Neural cell (in vitro differentiated cells): ENCODE results near the gene SUN1.

Source experiments
- EP300 ChIP-seq: fragments of 450-650 bp; conservative IDR thresholded peaks from 2 replicates; pipeline ENCODE4 v1.6.1; 2014; ENCODE audit warnings: antibody characterized with exemption, mild to moderate bottlenecking, moderate library complexity; ENCODE audit not compliant: poor library complexity, severe bottlenecking
- EZH2 ChIP-seq: fragments of 200-600, 300-800 bp; shearing (Covaris generic), sonication (generic); IDR thresholded peaks from 2 replicates; pipeline ENCODE4 v1.6.1; 2014; ENCODE audit warnings: antibody characterized with exemption, low read length, borderline replicate concordance, mild to moderate bottlenecking; ENCODE audit not compliant: insufficient read depth, poor library complexity, severe bottlenecking
- MXI1 ChIP-seq: fragments of 450-650 bp; conservative IDR thresholded peaks from 2 replicates; pipeline ENCODE4 v1.6.1; 2014; ENCODE audit warnings: antibody characterized with exemption, mild to moderate bottlenecking; ENCODE audit not compliant: poor library complexity, severe bottlenecking
- POLR2AphosphoS5 ChIP-seq: IDR thresholded peaks from 2 replicates; pipeline ENCODE4 v1.6.1; 2012
- RAD21 ChIP-seq: fragments of 450-650 bp; conservative IDR thresholded peaks from 2 replicates; pipeline ENCODE4 v1.6.1; 2014; ENCODE audit warnings: antibody characterized with exemption, mild to moderate bottlenecking, moderate library complexity
- SMC3 ChIP-seq: fragments of 450-650 bp; conservative IDR thresholded peaks from 2 replicates; pipeline ENCODE4 v1.6.1; 2014; ENCODE audit warnings: antibody characterized with exemption, mild to moderate bottlenecking, moderate library complexity; ENCODE audit not compliant: poor library complexity
- TAF1 ChIP-seq: IDR thresholded peaks from 2 replicates; pipeline ENCODE4 v1.6.1; 2012; ENCODE audit warnings: low read depth
- TF ChIP-seq, protein P1 (sequence below): fragments of 450-650 bp; IDR thresholded peaks from 2 replicates; pipeline ENCODE4 v1.5.1; 2014; ENCODE audit warnings: antibody characterized with exemption, mild to moderate bottlenecking, moderate library complexity; ENCODE audit not compliant: poor library complexity, severe bottlenecking
- TF ChIP-seq, protein P2 (sequence below): IDR thresholded peaks from 2 replicates; pipeline ENCODE4 v1.6.1; 2012; ENCODE audit warnings: borderline replicate concordance

DNA sequence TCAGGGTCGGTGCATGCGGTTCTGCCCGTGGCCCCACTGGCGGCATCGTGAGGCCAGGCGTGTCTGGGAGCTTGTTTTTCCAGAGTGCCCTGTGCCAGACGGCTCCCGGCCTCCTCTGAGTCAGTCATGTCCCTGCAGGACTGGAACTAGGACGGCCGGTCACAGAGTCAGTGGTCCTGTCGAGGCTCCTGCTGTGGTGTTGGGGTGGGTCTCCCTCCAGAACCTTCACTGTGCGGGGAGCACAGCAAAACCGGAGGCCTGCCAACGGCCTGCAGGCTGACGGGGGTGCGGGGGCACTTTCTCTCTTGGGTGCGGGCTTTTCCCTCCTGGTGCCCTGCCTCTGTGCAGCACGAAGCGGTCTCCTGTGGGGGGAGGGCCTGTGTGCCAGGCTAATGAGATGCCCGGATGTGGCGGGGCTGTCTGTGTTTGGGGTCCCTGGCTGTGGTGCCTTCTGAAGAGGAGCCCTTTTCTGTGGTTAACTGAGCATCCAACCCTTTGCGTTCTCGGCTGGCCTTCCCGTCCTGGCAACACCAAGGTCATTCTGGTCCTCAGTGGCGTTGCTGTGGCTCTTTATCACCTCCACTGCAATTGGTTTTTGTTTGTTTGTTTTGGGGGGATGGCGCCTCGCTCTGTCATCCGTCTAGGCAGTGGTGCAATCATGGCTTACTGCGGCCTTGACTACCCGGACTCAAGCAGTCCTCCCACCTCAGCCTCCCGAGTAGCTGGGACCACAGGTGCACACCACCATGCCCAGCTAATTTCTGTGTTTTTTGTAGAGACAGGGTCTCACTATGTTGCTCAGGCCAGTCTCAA lies 52.1 kb downstream of the SUN1 start:
- TF ChIP-seq, protein P1, sequence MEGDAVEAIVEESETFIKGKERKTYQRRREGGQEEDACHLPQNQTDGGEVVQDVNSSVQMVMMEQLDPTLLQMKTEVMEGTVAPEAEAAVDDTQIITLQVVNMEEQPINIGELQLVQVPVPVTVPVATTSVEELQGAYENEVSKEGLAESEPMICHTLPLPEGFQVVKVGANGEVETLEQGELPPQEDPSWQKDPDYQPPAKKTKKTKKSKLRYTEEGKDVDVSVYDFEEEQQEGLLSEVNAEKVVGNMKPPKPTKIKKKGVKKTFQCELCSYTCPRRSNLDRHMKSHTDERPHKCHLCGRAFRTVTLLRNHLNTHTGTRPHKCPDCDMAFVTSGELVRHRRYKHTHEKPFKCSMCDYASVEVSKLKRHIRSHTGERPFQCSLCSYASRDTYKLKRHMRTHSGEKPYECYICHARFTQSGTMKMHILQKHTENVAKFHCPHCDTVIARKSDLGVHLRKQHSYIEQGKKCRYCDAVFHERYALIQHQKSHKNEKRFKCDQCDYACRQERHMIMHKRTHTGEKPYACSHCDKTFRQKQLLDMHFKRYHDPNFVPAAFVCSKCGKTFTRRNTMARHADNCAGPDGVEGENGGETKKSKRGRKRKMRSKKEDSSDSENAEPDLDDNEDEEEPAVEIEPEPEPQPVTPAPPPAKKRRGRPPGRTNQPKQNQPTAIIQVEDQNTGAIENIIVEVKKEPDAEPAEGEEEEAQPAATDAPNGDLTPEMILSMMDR = no peak
- TF ChIP-seq EZH2 = no peak
- TF ChIP-seq SMC3 = no peak
- no peak for TF ChIP-seq EP300
- TF ChIP-seq RAD21 = no peak
- TF ChIP-seq, protein P2, sequence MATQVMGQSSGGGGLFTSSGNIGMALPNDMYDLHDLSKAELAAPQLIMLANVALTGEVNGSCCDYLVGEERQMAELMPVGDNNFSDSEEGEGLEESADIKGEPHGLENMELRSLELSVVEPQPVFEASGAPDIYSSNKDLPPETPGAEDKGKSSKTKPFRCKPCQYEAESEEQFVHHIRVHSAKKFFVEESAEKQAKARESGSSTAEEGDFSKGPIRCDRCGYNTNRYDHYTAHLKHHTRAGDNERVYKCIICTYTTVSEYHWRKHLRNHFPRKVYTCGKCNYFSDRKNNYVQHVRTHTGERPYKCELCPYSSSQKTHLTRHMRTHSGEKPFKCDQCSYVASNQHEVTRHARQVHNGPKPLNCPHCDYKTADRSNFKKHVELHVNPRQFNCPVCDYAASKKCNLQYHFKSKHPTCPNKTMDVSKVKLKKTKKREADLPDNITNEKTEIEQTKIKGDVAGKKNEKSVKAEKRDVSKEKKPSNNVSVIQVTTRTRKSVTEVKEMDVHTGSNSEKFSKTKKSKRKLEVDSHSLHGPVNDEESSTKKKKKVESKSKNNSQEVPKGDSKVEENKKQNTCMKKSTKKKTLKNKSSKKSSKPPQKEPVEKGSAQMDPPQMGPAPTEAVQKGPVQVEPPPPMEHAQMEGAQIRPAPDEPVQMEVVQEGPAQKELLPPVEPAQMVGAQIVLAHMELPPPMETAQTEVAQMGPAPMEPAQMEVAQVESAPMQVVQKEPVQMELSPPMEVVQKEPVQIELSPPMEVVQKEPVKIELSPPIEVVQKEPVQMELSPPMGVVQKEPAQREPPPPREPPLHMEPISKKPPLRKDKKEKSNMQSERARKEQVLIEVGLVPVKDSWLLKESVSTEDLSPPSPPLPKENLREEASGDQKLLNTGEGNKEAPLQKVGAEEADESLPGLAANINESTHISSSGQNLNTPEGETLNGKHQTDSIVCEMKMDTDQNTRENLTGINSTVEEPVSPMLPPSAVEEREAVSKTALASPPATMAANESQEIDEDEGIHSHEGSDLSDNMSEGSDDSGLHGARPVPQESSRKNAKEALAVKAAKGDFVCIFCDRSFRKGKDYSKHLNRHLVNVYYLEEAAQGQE = no peak
- no peak for TF ChIP-seq TAF1
- no peak for TF ChIP-seq POLR2AphosphoS5
- no peak for TF ChIP-seq MXI1
